Pancreas (tissue), 10 donors: ENCODE results near the gene CLTB. TPM values are rescaled to one million over a fixed set of nuclear protein-coding genes. Genes with fewer than 3 reads are reported as not detected.

Experiments
- ATAC-seq, 4 donors: fragments of 200-7000 bp; cut with Tn5 transposase; one replicate each; pipeline versions ENCODE4 v1.8.0 to v1.9.1; 2020; ENCODE audit warnings: mild to moderate bottlenecking in 4 of 4, moderate library complexity in 4 of 4
- DNase-seq, 6 donors: peaks; one replicate each; pipeline ENCODE4 v3.0.0-alpha.2; 2020
- FAIRE-seq: peaks from 2 replicates; lab custom pipeline; 2012; peaks lifted over from hg19 to GRCh38; lab: Jason Lieb, UNC
- H3K27ac ChIP-seq, 4 donors: fragments of 200-600 bp; sonication (generic); 1 replicate in 3 of 4; 2 replicates in 1 of 4; pipeline versions ENCODE4 v1.5.0 to v1.8.0; 2020
- H3K27me3 ChIP-seq, 4 donors: fragments of 200-600 bp; one replicate each; pipeline ENCODE4 v1.8.0; 2021
- H3K36me3 ChIP-seq, 3 donors: fragments of 200-600 bp; sonication (generic) in 1 of 3; one replicate each; pipeline versions ENCODE4 v1.5.0 to v1.8.0; 2020 to 2021
- H3K4me1 ChIP-seq, 3 donors: fragments of 200-600 bp; one replicate each; pipeline ENCODE4 v1.8.0; 2021
- H3K4me3 ChIP-seq, 4 donors: fragments of 200-600 bp; sonication (generic) in 2 of 4; one replicate each; pipeline versions ENCODE4 v1.5.0 to v1.8.0; 2020 to 2021
- H3K9me3 ChIP-seq, 4 donors: fragments of 200-600 bp; one replicate each; pipeline ENCODE4 v1.8.0; 2021
- CTCF ChIP-seq, 4 donors: fragments of 200-600 bp; sonication (generic) in 3 of 4; IDR thresholded peaks; one replicate each; pipeline versions ENCODE4 v1.5.0 to v1.8.0; 2021; ENCODE audit warnings: antibody characterized with exemption in 4 of 4
- WGBS, 2 donors: extraction: QIAGEN DNeasy Blood & Tissue Kit; methylation state at CpG; one replicate each; pipeline ENCODE4 v1.1.7; 2013; 5-methylcytosine and 5-hydroxymethylcytosine counted together
- intact Hi-C, 3 donors: fragments of 100-400 bp; cut with DNase I; formaldehyde crosslinking; loops; one replicate each; pipeline versions ENCODE4 v1.11.1 to v1.14.2; 2022
- polyA plus RNA-seq, 2 donors: library from polyadenylated mRNA; stranded (reverse); fragments of 200-250 nt; gene quantifications; one replicate each; pipeline ENCODE4 v1.2.3, GENCODE V29; 2013
- total RNA-seq, 6 donors: library from RNA; stranded (reverse); fragmentation: NEBNext Ultra II Directional in 4 of 6; extraction: Animal tissue kit (Norgen Biotek cat#: 25700) in 4 of 6; gene quantifications; one replicate each; pipeline versions ENCODE4 v1.2.1 to v1.2.4, GENCODE V29; 2021 to 2023
- donor health status: healthy with polysubstance abuse.
- donor health status: DM: no; HTN: no; CAD: no; lungs with moderate emphysema.
- donor health status: DM: no; HTN: no; CAD: no.
- donor health status: control.
- donor health status: control.
- donor health status: Bipolar disorder and iron deficiency.
- donor health status: DM: yes; HTN: yes; CAD: no.
- donor health status: DM: no; HTN: no; CAD: no.
- donor health status: DM: no; HTN: no; CAD: no.
- donor health status: DM: yes; HTN: yes; CAD: no.

Gene CLTB, protein sequence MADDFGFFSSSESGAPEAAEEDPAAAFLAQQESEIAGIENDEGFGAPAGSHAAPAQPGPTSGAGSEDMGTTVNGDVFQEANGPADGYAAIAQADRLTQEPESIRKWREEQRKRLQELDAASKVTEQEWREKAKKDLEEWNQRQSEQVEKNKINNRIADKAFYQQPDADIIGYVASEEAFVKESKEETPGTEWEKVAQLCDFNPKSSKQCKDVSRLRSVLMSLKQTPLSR
- total RNA-seq, result 10 to 100 TPM; 28.6 to 42.3 (median 32.6) TPM
- polyA plus RNA-seq, result 10 to 100 TPM; 64.9 to 92.0 TPM

DNA sequence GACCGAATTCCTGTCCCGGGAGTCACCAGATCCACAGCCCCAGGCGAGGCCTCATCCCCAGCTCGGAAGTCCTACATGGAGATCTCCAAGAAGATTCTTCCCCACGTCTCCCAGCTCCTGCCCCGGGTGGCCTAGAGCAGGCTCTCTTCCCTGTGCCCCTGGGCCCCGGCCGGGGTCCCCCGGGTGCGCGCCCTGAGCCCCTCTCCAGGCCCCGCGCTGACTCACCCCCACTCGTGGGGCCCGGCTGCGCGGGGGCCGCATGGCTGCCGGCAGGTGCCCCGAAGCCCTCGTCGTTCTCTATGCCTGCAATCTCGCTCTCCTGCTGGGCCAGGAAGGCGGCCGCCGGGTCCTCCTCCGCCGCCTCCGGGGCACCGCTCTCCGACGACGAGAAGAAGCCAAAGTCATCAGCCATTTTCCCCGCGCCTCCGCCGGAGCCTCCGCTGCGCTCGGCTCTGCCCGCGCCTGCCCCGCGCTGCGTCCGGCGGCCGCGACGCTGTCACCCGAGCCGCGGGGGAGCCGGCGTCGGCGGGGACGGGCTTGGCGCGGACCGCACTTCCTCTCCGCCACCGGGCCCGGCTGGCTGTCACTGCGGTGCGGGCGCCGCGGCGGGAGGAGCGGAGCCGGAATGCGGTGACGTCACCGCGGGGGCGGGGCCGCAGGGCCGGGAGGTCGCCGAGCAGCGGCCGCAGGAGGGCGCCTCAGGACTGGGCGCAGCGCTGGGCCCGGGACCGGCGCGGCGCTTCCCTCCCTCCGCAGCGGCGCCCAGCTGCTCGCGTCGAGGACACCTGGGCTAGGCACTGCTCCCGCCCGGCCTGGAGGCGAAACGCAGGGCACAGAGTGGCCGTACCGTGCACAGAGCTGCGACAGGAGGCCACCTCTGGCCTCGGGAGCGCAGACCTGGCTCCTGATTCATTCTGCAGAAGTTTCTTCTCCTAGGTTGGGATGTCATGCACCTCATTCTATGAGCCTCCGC is at the start of gene CLTB:
Gene CLTB (minus strand): TSS at position 588 of the 973 bp plus-strand sequence. CDS start 176 bp downstream, at position 412.
- H3K4me1 ChIP-seq, result peaks cover 0 to 15% (median 0%) of the 10 kb centered on the region in 3 donors
- H3K4me3 ChIP-seq, result peak within 1 kb of the TSS; percentile 64 to 100 (median 85)
- peak; percentile 97 for ATAC-seq
- H3K27ac ChIP-seq, result peak within 1 kb of the TSS; percentile 79 to 90 (median 83)
- no peaks in the 10 kb centered on the region for H3K27me3 ChIP-seq
- intact Hi-C loops, result loop anchor here in 1 of 3 donors (10.0 kb wide), 1 partner anchor 159 kb away; no protein-coding TSS in a partner anchor
- TF ChIP-seq CTCF (IDR thresholded peaks at IDR 0.05), result peak; percentile 47 to 59 (median 56)
- FAIRE-seq, result no peak
- 1% methylated on average over 76 to 107 of the region's 107 CpGs for whole genome bisulfite sequencing, 2 donors
- no peaks in the 10 kb centered on the region for H3K36me3 ChIP-seq
- peak; percentile 88 to 99 (median 96) for DNase-seq
- H3K9me3 ChIP-seq, result no peaks in the 10 kb centered on the region

GRCh38 chr5:176463113-176463764 is 46.9 kb upstream of the CLTB start:
- WGBS, 2 donors, result 92 to 95% methylated on average over 7 of the region's 7 CpGs
- no peak overlapping the region for H3K4me3 ChIP-seq
- TF ChIP-seq CTCF (IDR thresholded peaks at IDR 0.05), result no peak
- no peaks in the 10 kb centered on the region for H3K36me3 ChIP-seq
- no peaks in the 10 kb centered on the region for H3K9me3 ChIP-seq
- no peak overlapping the region for H3K27ac ChIP-seq
- H3K27me3 ChIP-seq, result no peaks in the 10 kb centered on the region
- H3K4me1 ChIP-seq, result peaks cover 0 to 9% (median 6%) of the 10 kb centered on the region in 3 donors
- intact Hi-C loops, result no loop called here
- FAIRE-seq, result no peak
- no peak for DNase-seq
- no peak for ATAC-seq

DNA sequence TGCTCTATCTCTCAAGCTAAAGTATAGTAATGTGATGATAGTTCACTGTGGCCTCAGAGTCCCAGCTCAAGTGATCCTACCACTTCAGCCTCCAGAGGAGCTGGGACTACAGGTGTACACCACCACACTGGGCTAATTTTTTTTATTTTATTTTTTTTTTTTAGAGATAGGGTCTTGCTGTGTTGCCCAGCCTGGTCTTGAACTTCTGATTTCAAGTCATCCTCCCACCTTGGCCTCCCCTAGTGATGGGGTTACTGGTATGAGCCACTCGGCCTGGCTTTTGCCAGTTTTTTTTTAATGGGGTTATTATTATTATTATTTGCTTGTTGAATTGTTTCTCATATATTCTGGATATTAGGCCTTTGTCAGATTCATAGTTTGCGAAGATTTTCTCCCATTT is 45.0 kb upstream of the CLTB start:
- Histone ChIP-seq H3K27ac (no peak overlapping the region), H3K9me3 (no peaks in the 10 kb centered on the region), H3K4me1 (peaks cover 0 to 7% (median 4%) of the 10 kb centered on the region in 3 donors), H3K36me3 (no peaks in the 10 kb centered on the region), H3K27me3 (no peaks in the 10 kb centered on the region), H3K4me3 (no peak overlapping the region)
- ATAC-seq (no peak), DNase-seq (no peak), FAIRE-seq (no peak)
- 92 to 98% methylated on average over 2 of the region's 2 CpGs for WGBS, 2 donors
- intact Hi-C loops, result no loop called here
- TF ChIP-seq CTCF (IDR thresholded peaks at IDR 0.05), result no peak

DNA sequence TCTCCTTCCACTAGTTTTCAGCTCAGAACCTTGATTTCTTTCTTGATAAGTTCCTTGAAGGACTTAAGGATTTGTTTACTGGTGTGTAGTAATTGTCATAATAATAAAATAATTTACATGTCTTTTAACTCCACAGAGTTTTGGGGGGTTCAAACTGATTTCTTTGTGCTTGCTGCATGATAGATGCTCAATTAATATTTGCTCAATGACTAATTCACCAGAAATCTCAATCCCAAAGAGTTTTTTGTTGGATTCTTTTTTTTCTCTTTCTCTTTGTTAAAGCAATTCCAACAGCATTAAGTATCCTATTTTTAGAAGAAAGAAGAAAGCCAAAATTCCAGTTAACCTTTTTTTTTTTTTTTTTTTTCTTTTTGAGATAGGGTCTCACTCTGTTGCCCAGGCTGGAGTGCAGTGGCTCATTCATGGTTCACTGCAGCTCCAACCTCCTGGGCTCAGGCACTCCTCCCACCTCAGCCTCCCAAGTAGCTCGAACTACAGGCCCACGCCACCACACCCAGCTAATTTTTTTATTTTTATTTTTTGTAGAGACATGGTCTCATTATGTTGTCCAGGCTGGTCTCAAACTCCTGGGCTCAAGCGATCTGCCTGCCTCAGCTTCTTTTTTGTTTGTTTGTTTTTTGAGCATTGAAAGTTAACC is 42.7 kb upstream of the CLTB start:
- DNase-seq, result no peak
- no peaks in the 10 kb centered on the region for H3K27me3 ChIP-seq
- H3K27ac ChIP-seq, result no peak overlapping the region
- FAIRE-seq, result no peak
- no peak for TF ChIP-seq CTCF (IDR thresholded peaks at IDR 0.05)
- H3K9me3 ChIP-seq, result no peaks in the 10 kb centered on the region
- ATAC-seq, result no peak
- H3K4me1 ChIP-seq, result no peaks in the 10 kb centered on the region
- no peaks in the 10 kb centered on the region for H3K36me3 ChIP-seq
- intact Hi-C loops, result no loop called here
- 98 to 99% methylated on average over 3 of the region's 3 CpGs for WGBS, 2 donors
- H3K4me3 ChIP-seq, result no peak overlapping the region
